GM19468 (cell line): ENCODE measurements around the gene CIP2A.
"Not testable (repeated sequence)": the region's sequence is repeated elsewhere in the genome, so short reads cannot be mapped to it uniquely, and the experiment has no call there.

ENCODE experiments used
- ATAC-seq: cut with Tn5 transposase; IDR thresholded peaks from one replicate; pipeline ENCODE4 v1.9.1; 2021; ENCODE audit warnings: mild to moderate bottlenecking, moderate library complexity, moderate number of reproducible peaks; ENCODE audit not compliant: unreplicated experiment; ENCODE audit errors: extremely low read depth

The CIP2A gene

GRCh38 chr3:108589081-108589997 lies at the start of gene CIP2A, which contains the start of gene DZIP3:
TSS of gene CIP2A (minus strand) at chr3:108589438. CDS start at chr3:108589375, 63 bp downstream.
TSS of gene DZIP3 (plus strand) at chr3:108589722. CDS start at chr3:108605407, 15,685 bp downstream.
- peak; percentile 83 for ATAC-seq

DNA sequence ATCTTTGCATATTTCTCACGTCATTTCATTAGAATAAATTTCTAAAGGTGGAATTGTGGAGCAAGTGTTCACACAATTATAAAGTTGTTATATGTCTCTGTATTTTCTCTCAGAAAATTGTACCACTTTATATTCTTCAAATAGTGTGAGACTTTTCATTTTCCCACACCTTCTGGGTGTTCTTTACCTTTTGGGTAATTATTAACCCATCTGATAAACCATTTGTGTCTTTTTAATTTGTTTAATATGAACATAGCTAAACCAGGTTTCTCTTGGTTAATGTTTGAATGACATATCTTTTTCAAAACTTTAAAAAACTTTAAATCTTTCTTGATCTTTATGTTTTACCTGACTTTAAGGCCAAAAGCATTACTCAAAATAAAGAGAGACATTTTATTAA lies 40.7 kb upstream of the CIP2A start:
- ATAC-seq, result no peak

DNA sequence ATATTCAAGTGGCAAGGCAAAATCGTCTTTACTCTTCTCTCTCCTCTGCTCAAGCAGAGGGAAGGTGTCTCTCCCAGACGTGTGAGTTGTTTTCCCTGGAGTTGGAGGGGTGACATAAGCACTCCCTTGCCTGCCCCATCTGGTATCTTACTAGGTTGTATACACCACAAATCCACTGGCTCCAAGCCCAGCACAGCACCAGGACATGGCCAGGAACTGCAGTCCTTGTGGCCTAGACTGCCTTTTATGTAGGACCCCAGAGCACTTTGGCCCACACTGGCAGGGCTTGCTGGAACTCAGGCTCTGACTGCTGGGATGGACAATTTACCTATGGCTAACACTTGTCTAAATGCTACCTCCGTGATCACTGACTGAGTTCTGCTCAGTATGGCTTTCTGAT lies 34.3 kb upstream of the CIP2A start:
- ATAC-seq, result no peak

DNA sequence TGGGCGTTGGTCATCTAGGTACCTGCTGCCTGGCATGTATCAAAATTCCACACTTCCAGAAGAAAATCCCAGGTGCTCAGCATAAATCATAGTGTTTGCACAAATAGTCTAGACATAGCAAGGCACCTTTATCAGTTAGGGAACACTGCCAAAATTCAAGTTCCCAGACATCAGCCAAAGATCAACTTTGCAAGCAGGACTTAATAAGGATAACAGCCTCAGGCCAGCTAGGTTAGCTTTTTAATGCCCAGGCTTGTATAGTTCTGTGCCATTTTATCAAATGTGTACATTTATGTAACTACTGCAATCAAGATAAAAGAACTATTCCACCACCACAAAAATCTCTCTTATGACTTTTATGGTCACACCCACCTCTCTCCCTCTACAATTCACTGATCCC lies 31.0 kb upstream of the CIP2A start:
- ATAC-seq, result no peak

DNA sequence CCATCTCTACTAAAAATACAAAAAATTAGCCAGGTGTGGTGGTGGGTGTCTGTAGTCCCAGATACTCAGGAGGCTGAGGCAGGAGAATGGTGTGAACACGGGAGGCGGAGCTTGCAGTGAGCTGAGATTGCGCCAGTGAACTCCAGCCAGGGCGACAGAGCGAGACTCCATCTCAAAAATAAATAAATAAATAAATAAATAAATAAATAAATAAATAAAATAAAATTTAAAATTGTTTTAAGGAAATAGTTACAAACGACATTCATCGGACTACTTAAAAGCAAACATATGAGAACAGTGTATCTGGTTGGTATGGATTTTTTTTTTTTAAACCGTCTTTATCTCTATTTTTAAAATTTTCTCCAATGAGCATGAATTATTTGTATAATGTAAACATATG lies 26.9 kb upstream of the CIP2A start:
- not testable (repeated sequence) for ATAC-seq

DNA sequence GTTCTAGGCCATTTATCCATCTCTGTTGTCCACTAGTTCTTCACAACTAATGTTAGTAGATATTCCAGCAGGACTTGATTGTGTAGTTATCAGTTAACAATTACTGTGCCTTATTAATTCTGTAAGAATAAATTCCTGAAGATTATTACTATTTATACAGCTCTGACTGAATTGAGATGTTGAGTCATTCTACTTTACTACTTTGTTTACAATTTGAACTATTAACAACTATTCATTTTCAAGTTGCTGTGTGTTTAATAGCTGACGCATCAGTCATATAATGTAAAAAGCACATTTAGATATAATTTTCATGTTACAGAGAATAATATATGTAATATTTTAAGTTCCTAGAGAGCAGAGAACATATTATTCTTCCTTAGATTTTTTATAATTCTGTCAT lies 21.4 kb upstream of the CIP2A start:
- no peak for ATAC-seq

DNA sequence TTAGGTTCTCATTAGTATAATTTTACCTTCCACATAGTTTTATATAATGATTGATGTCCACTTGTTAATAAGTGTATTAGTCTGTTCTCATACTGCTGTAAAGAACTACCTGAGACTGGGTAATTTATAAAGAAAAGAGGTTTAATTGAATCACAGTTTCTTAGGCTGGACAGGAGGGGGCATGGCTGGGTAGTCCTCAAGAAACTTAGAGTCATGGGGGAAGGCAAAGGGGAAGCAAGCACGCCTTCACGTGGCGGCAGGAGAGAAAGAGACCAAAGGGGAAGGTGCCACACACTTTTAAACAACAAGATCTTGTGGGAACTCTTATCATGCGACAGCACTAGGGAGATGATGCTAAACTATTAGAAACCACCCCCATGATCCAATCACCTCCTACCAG lies 19.5 kb upstream of the CIP2A start:
- ATAC-seq, result no peak

- no peak for ATAC-seq
Measured at GRCh38 chr3:108605491-108605890, 16.3 kb upstream of the CIP2A start.

DNA sequence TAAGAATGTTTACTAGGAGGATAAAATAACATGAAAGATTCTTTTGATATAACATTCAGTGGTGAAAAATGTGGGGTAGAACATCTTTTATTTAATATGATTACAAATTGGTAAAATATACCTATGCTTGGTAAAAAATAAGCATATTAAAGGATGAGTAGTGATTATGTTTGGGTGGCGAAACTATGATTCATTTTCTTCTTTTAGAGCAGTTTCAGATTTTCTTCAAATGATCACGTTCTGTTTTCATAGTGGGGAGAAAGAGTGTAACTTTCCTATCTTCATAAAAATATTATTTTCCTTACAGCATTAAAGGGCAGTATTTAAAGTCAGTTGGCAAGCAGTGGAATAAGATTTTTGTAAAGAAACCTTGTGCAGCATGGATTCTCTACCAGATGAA lies 15.8 kb upstream of the CIP2A start:
- ATAC-seq, result no peak

DNA sequence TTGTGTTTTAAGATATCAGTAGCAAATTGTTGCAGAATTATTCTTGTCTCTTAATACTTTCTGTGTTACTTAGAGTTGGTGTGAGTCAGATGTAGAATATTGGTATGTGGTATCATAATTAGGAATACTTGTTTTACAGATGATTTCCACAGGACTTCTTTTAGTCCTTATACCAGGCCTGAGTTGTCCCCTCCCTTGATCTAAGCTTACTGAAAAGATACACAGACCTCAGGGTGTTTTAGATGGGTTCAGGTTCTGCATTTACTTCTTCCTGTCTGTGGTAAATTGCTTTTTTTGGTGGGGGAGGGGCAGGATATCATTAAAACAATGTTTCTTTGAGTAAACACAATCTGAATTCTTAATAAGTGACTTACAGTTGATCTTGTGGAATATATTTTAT lies 14.5 kb upstream of the CIP2A start:
- ATAC-seq, result no peak

DNA sequence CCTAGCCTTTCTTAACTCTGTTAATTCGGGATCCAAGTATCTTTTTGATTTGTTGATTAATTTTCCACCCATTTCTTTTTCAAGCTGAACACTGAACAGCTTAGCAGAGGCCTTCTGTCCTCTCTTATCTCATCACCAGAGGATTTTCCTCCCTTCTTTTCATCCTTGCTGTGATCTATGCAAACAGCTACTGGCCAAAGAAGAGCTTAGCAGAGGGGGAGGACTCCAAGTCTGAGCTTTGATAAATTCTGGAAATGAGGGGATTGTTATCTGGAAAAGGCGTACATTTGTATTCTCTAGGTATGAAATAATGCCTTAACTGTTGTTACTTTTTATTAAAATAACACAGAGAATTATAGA lies 13.7 kb upstream of the CIP2A start:
- ATAC-seq, result no peak

GRCh38 chr3:108602249-108602934 lies 13.2 kb upstream of the CIP2A start:
- peak; percentile 66 for ATAC-seq

- ATAC-seq, result no peak
Measured at GRCh38 chr3:108599677-108600409, 10.6 kb upstream of the CIP2A start.

DNA sequence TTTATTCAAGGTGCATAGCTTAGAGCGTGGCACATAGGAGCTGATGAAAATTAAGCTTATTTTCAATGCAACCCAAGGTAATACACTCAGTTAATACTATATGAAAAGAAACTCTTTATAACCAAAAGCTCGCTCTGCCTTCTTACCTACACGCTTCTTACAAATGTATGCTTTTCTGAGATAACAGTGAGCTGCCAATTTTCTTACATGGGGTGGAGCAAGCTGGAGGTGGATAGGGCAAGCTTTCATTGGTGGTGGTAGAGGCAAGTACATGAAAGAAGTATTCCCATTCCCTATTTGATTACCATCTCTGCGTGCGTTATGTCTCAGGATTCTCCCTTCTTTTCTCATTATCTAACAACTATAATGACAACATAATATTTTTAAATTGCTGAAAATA lies 9.1 kb upstream of the CIP2A start:
- no peak for ATAC-seq

DNA sequence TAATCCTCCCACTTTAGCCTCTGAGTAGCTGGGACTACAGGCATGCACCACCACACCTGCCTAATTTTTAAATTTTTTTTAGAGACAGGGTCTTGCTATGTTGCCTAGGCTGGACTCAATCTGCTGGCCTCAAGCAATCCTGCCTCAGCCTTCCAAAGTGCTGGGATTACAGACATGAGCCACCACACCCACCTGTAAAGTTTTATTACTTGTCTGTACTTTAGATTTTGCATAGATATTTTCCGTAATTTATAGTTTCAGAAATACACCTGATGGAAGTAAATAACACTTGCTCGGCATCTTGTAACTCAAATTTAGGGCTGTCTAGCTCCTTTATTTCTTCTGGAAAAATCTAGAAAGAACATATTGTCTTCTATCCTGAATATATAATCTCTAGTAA lies 6.1 kb upstream of the CIP2A start:
- no peak for ATAC-seq

DNA sequence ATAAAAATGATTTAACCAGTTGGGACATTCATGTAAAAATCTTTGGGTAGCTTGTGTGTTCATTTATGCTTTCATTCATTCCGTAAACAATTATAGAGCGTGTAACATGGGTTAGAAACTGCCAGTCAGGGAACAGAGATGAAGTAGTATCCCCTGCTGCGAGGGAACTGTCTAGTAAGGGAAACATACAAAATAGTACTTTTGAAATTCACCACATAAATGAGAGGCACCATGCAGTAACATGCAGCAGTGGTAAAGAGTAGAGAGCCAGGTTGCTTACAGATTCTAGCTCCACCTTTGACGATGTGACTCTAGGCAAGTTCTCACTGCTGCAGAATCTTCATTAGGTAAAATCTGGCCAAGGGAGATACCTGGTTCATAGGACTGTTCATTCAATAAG lies 1.2 kb upstream of the CIP2A start:
- no peak for ATAC-seq

DNA sequence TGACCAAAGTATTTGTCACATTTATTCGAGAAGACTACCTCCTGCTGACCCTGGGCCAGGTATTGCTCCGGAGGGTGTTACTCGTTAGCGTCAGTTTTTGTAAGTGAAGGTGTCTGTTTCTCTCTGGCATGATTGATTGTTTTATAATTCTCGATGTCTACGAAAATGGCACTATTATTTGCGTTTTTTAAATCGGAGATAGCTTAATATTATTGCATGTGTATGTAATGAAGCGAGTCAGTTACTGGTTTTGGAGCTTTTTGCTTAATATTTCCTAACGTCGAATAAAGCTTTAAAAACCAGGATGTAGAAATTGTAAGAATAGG lies 723 bp upstream of the CIP2A start:
- no peak for ATAC-seq

GRCh38 chr3:108588601-108589000 lies 637 bp downstream of the CIP2A start:
- ATAC-seq, result no peak

DNA sequence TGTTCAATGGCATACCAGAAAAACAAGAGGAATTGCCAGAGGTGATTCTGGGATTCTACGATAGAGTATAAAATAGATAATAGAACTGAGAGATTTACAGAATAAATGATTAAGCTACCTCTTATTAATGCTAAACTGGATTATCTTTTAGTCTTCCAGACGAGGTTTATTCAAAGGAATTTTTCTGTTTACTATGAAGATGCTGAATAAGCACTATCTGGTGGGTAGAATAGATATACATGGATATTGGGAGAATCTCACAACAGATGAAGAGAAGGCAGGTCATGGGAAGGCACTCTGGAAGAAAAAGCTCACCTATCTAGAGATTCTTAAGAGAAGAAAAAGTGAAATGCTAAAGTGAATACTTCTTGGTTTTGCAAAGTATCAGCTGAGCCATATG lies 11.2 kb downstream of the CIP2A start:
- ATAC-seq, result no peak

DNA sequence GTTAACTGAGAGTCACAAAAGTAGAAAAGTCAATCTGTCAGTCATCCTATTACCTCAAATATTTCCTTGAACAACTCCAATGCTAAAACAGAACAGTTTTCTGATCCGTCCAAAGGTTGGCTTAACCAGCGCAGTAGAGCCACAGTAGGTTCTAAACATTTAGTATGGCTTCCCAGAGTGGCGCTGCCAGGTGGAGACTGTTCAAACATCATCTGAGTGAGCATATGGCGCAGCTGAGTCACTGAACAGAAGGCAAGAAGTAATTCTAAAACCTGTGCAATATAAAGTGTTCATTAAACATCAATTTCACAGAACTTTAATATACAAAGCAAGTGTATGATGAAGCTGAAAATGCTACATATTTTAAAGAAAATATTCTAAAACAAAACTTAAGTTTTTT lies 19.9 kb downstream of the CIP2A start:
- no peak for ATAC-seq

- no peak for ATAC-seq
Measured at GRCh38 chr3:108566599-108566998, 22.6 kb downstream of the CIP2A start.
